ENCODE measurements around the gene KSR1.
"Not testable (repeated sequence)": the region's sequence is repeated elsewhere in the genome, so short reads cannot be mapped to it uniquely, and the experiment has no call there.

The KSR1 gene

DNA sequence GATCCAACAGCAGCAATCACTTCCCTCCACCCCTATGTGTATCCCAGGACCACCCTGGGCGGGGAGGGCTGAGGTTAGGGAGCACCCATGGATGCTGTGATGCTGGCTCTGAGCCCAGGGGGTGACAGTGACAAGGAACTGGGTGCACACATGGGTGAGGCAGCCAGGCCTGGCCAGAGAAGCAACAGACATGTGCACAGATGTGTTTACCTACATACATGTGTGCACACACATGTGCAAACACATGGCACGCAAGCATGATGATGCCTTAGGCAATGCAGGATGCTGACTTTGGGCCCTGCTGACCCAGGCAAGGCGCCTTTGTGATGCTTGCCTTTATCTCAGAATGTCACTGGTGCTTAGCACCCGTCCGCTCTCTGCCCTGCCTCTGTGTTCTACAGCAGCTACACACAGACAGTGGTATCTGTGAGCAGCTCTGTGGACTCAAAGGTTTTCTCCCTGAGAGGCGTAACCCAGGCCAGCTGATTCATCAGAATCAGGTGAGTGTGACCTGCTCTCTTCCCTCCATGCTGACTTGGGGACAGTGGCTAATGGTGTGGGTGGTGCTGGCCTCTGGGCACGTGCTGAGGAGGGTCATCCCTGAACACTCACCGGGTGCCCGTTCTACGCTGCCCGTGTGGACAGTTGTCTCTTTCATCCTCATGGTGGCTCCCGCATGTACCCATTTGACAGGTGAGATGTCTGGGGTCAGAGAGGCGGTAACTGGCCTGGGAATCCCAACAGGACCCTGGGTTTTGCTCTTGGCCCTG is 38.5 kb upstream of the KSR1 start:
- peaks cover 0 to 3% (median 0%) of the 10 kb centered on the region in 5 donors for H3K4me1 ChIP-seq (ENCODE audit: control insufficient read depth in 5 of 5, insufficient read depth in 5 of 5, low read length in 5 of 5)
- no peak overlapping the region for H3K27ac ChIP-seq (ENCODE audit: low read depth, low read length)
- H3K27me3 ChIP-seq (ENCODE audit: control insufficient read depth in 5 of 5, insufficient read depth in 4 of 5, low read length in 5 of 5) = peaks cover 0 to 2% (median 0%) of the 10 kb centered on the region in 5 donors
- no peaks in the 10 kb centered on the region for H3K36me3 ChIP-seq (ENCODE audit: control insufficient read depth in 5 of 5, insufficient read depth in 5 of 5, low read length in 5 of 5)
- H3K9me3 ChIP-seq (ENCODE audit: control insufficient read depth in 5 of 5, low read length in 5 of 5) = no peaks in the 10 kb centered on the region
- H3K4me3 ChIP-seq (ENCODE audit: low read depth in 1 of 5, low read length in 5 of 5) = no peak overlapping the region
- no peak overlapping the region for H3K9ac ChIP-seq (ENCODE audit: low read length in 5 of 5)

DNA sequence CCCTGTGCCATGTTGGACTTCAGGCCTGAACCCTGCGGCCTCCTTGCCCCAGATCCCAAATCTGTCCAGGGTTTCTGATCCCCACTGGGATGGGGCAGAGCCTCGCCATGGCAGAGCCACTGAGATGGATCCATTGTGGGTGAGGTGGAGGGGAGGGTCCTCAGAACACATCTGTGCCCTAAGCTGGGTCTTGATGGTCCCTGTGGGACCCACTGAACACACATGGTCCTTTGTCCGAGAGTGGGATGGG is 38.0 kb upstream of the KSR1 start:
- H3K27me3 ChIP-seq (ENCODE audit: control insufficient read depth in 5 of 5, insufficient read depth in 4 of 5, low read length in 5 of 5) = peaks cover 0 to 2% (median 0%) of the 10 kb centered on the region in 5 donors
- H3K9ac ChIP-seq (ENCODE audit: low read length in 5 of 5) = no peak overlapping the region
- H3K4me3 ChIP-seq (ENCODE audit: low read depth in 1 of 5, low read length in 5 of 5) = no peak overlapping the region
- H3K9me3 ChIP-seq (ENCODE audit: control insufficient read depth in 5 of 5, low read length in 5 of 5) = no peaks in the 10 kb centered on the region
- H3K4me1 ChIP-seq (ENCODE audit: control insufficient read depth in 5 of 5, insufficient read depth in 5 of 5, low read length in 5 of 5) = peaks cover 0 to 3% (median 0%) of the 10 kb centered on the region in 5 donors
- H3K27ac ChIP-seq (ENCODE audit: low read depth, low read length) = no peak overlapping the region
- H3K36me3 ChIP-seq (ENCODE audit: control insufficient read depth in 5 of 5, insufficient read depth in 5 of 5, low read length in 5 of 5) = no peaks in the 10 kb centered on the region

DNA sequence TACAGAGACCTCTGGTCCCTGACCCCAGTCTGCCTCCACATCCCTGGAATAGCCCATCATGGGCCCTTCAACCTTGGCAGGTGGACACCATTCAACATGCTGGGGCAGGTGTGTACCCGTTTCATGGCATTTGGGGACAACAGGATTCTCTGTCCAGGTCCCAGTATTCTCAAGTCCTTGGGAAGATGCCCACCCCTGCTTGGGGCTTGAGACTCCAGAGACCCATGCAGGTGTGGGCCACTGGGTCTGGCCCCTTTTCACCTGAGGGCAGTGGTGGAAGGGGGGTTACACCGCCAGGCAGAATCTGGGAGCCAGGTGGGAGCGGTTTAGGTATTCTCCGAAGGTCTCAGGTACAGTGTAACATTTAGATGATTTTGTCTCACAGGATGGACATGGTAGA is 37.1 kb upstream of the KSR1 start:
- H3K9me3 ChIP-seq (ENCODE audit: control insufficient read depth in 5 of 5, low read length in 5 of 5) = no peaks in the 10 kb centered on the region
- H3K4me1 ChIP-seq (ENCODE audit: control insufficient read depth in 5 of 5, insufficient read depth in 5 of 5, low read length in 5 of 5) = peaks cover 0 to 3% (median 0%) of the 10 kb centered on the region in 5 donors
- H3K27ac ChIP-seq (ENCODE audit: low read depth, low read length) = no peak overlapping the region

GRCh38 chr17:27420211-27420950 is 35.9 kb upstream of the KSR1 start:
- H3K27me3 ChIP-seq (ENCODE audit: control insufficient read depth in 5 of 5, insufficient read depth in 4 of 5, low read length in 5 of 5) = peaks cover 0 to 2% (median 0%) of the 10 kb centered on the region in 5 donors
- H3K27ac ChIP-seq (ENCODE audit: low read depth, low read length) = no peak overlapping the region
- no peak overlapping the region for H3K4me3 ChIP-seq (ENCODE audit: low read depth in 1 of 5, low read length in 5 of 5)
- no peaks in the 10 kb centered on the region for H3K36me3 ChIP-seq (ENCODE audit: control insufficient read depth in 5 of 5, insufficient read depth in 5 of 5, low read length in 5 of 5)
- no peaks in the 10 kb centered on the region for H3K9me3 ChIP-seq (ENCODE audit: control insufficient read depth in 5 of 5, low read length in 5 of 5)
- no peak overlapping the region for H3K9ac ChIP-seq (ENCODE audit: low read length in 5 of 5)
- no peaks in the 10 kb centered on the region for H3K4me1 ChIP-seq (ENCODE audit: control insufficient read depth in 5 of 5, insufficient read depth in 5 of 5, low read length in 5 of 5)

More for the DNA sequence above, 37.1 kb upstream of the KSR1 start:
- peaks cover 0 to 2% (median 0%) of the 10 kb centered on the region in 5 donors for H3K27me3 ChIP-seq (ENCODE audit: control insufficient read depth in 5 of 5, insufficient read depth in 4 of 5, low read length in 5 of 5)
- H3K4me3 ChIP-seq (ENCODE audit: low read depth in 1 of 5, low read length in 5 of 5) = no peak overlapping the region
- H3K9ac ChIP-seq (ENCODE audit: low read length in 5 of 5) = no peak overlapping the region
- no peaks in the 10 kb centered on the region for H3K36me3 ChIP-seq (ENCODE audit: control insufficient read depth in 5 of 5, insufficient read depth in 5 of 5, low read length in 5 of 5)

DNA sequence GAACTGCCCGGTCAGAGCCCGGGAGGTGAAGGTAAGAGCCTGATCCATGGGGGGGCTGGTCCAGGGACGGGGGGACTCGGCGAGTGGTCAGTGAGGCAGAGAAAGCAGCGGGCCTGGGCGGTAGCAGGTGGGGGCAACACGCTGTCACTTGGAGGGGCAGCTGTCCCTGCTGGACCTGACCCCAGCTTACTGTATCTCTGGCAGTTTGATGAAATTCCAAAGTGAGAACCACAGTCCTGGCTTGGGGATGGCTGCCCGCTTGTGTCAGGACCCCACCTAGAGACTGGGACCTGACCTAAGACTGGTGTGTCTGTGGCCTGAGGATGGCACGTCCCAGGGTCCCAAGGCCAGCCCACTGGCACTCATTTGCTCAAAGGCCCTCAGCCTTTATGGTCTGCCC is 35.1 kb upstream of the KSR1 start:
- H3K9ac ChIP-seq (ENCODE audit: low read length in 5 of 5) = no peak overlapping the region
- no peaks in the 10 kb centered on the region for H3K36me3 ChIP-seq (ENCODE audit: control insufficient read depth in 5 of 5, insufficient read depth in 5 of 5, low read length in 5 of 5)
- no peak overlapping the region for H3K4me3 ChIP-seq (ENCODE audit: low read depth in 1 of 5, low read length in 5 of 5)
- no peaks in the 10 kb centered on the region for H3K4me1 ChIP-seq (ENCODE audit: control insufficient read depth in 5 of 5, insufficient read depth in 5 of 5, low read length in 5 of 5)
- no peak overlapping the region for H3K27ac ChIP-seq (ENCODE audit: low read depth, low read length)
- peaks cover 0 to 2% (median 0%) of the 10 kb centered on the region in 5 donors for H3K27me3 ChIP-seq (ENCODE audit: control insufficient read depth in 5 of 5, insufficient read depth in 4 of 5, low read length in 5 of 5)
- no peaks in the 10 kb centered on the region for H3K9me3 ChIP-seq (ENCODE audit: control insufficient read depth in 5 of 5, low read length in 5 of 5)

- not testable (repeated sequence) for H3K27ac ChIP-seq (ENCODE audit: low read depth, low read length); H3K4me1 ChIP-seq (ENCODE audit: control insufficient read depth in 5 of 5, insufficient read depth in 5 of 5, low read length in 5 of 5); H3K9ac ChIP-seq (ENCODE audit: low read length in 5 of 5); H3K4me3 ChIP-seq (ENCODE audit: low read depth in 1 of 5, low read length in 5 of 5); H3K36me3 ChIP-seq (ENCODE audit: control insufficient read depth in 5 of 5, insufficient read depth in 5 of 5, low read length in 5 of 5); H3K9me3 ChIP-seq (ENCODE audit: control insufficient read depth in 5 of 5, low read length in 5 of 5); H3K27me3 ChIP-seq (ENCODE audit: control insufficient read depth in 5 of 5, insufficient read depth in 4 of 5, low read length in 5 of 5)
Measured at GRCh38 chr17:27421626-27422025, 34.6 kb upstream of the KSR1 start.

GRCh38 chr17:27422601-27423000 is 33.6 kb upstream of the KSR1 start:
- Histone ChIP-seq H3K27me3 (ENCODE audit: control insufficient read depth in 5 of 5, insufficient read depth in 4 of 5, low read length in 5 of 5) (peaks cover 0 to 2% (median 0%) of the 10 kb centered on the region in 5 donors), H3K4me3 (ENCODE audit: low read depth in 1 of 5, low read length in 5 of 5) (no peak overlapping the region), H3K36me3 (ENCODE audit: control insufficient read depth in 5 of 5, insufficient read depth in 5 of 5, low read length in 5 of 5) (no peaks in the 10 kb centered on the region), H3K9me3 (ENCODE audit: control insufficient read depth in 5 of 5, low read length in 5 of 5) (no peaks in the 10 kb centered on the region), H3K4me1 (ENCODE audit: control insufficient read depth in 5 of 5, insufficient read depth in 5 of 5, low read length in 5 of 5) (no peaks in the 10 kb centered on the region), H3K9ac (ENCODE audit: low read length in 5 of 5) (no peak overlapping the region), H3K27ac (ENCODE audit: low read depth, low read length) (no peak overlapping the region)

DNA sequence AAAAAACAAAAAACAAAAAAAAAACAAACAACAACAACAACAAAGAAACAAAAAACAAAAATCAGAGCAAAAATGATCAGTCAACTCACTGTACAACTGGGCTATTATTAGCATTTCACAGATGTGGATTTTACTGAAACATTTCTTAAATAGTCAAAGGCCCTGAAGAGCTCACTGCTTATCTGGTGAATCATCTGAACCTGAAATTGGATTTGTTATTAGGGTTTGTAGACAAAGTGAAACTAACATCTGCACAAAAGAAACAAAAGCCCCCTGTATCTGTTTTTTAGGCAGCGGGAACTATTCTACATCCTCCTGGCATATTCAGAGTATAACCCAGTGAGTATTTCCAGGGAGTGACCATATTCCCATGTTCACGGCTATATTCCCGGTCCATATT is 32.6 kb upstream of the KSR1 start:
- peaks cover 0 to 2% (median 0%) of the 10 kb centered on the region in 5 donors for H3K27me3 ChIP-seq (ENCODE audit: control insufficient read depth in 5 of 5, insufficient read depth in 4 of 5, low read length in 5 of 5)
- H3K4me1 ChIP-seq (ENCODE audit: control insufficient read depth in 5 of 5, insufficient read depth in 5 of 5, low read length in 5 of 5) = no peaks in the 10 kb centered on the region
- H3K36me3 ChIP-seq (ENCODE audit: control insufficient read depth in 5 of 5, insufficient read depth in 5 of 5, low read length in 5 of 5) = no peaks in the 10 kb centered on the region
- no peak overlapping the region for H3K9ac ChIP-seq (ENCODE audit: low read length in 5 of 5)
- H3K4me3 ChIP-seq (ENCODE audit: low read depth in 1 of 5, low read length in 5 of 5) = no peak overlapping the region
- no peak overlapping the region for H3K27ac ChIP-seq (ENCODE audit: low read depth, low read length)
- H3K9me3 ChIP-seq (ENCODE audit: control insufficient read depth in 5 of 5, low read length in 5 of 5) = no peaks in the 10 kb centered on the region

- no peak overlapping the region for H3K9ac ChIP-seq (ENCODE audit: low read length in 5 of 5)
- no peak overlapping the region for H3K27ac ChIP-seq (ENCODE audit: low read depth, low read length)
- no peak overlapping the region for H3K4me3 ChIP-seq (ENCODE audit: low read depth in 1 of 5, low read length in 5 of 5)
- H3K27me3 ChIP-seq (ENCODE audit: control insufficient read depth in 5 of 5, insufficient read depth in 4 of 5, low read length in 5 of 5) = peaks cover 0 to 2% (median 0%) of the 10 kb centered on the region in 5 donors
- no peaks in the 10 kb centered on the region for H3K36me3 ChIP-seq (ENCODE audit: control insufficient read depth in 5 of 5, insufficient read depth in 5 of 5, low read length in 5 of 5)
- H3K4me1 ChIP-seq (ENCODE audit: control insufficient read depth in 5 of 5, insufficient read depth in 5 of 5, low read length in 5 of 5) = no peaks in the 10 kb centered on the region
- H3K9me3 ChIP-seq (ENCODE audit: control insufficient read depth in 5 of 5, low read length in 5 of 5) = no peaks in the 10 kb centered on the region
Measured at GRCh38 chr17:27424516-27424915, 31.7 kb upstream of the KSR1 start.

- Histone ChIP-seq H3K9me3 (ENCODE audit: control insufficient read depth in 5 of 5, low read length in 5 of 5) (no peaks in the 10 kb centered on the region), H3K27me3 (ENCODE audit: control insufficient read depth in 5 of 5, insufficient read depth in 4 of 5, low read length in 5 of 5) (peaks cover 0 to 2% (median 0%) of the 10 kb centered on the region in 5 donors), H3K27ac (ENCODE audit: low read depth, low read length) (no peak overlapping the region), H3K36me3 (ENCODE audit: control insufficient read depth in 5 of 5, insufficient read depth in 5 of 5, low read length in 5 of 5) (no peaks in the 10 kb centered on the region), H3K4me1 (ENCODE audit: control insufficient read depth in 5 of 5, insufficient read depth in 5 of 5, low read length in 5 of 5) (no peaks in the 10 kb centered on the region), H3K4me3 (ENCODE audit: low read depth in 1 of 5, low read length in 5 of 5) (no peak overlapping the region), H3K9ac (ENCODE audit: low read length in 5 of 5) (no peak overlapping the region)
Measured at GRCh38 chr17:27424941-27425340, 31.3 kb upstream of the KSR1 start.

Measured in subcutaneous abdominal adipose tissue (tissue), 5 donors.